ENCODE data around the gene TSPAN11. TPM values are rescaled to one million over a fixed set of nuclear protein-coding genes. Genes with fewer than 3 reads are reported as not detected.

The TSPAN11 gene, protein sequence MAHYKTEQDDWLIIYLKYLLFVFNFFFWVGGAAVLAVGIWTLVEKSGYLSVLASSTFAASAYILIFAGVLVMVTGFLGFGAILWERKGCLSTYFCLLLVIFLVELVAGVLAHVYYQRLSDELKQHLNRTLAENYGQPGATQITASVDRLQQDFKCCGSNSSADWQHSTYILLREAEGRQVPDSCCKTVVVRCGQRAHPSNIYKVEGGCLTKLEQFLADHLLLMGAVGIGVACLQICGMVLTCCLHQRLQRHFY
- 0.03 to 0.14 TPM (median 0.04 TPM) in 4 of 5 replicates, not detected in the other for total RNA-seq (2022; extraction: Qiagen RNA extraction; ENCODE audit: low read depth)

GRCh38 chr12:30926243-30927221, at the start of gene TSPAN11:
TSS of gene TSPAN11 (plus strand) at chr12:30926748. CDS start at chr12:30953992, 27,244 bp downstream.

Other genes starting within 250 kb of the TSPAN11 start
- gene IPO8, start 230.9 kb upstream of the TSPAN11 start, total RNA-seq (2022; extraction: Qiagen RNA extraction; ENCODE audit: low read depth), result 12.1 to 23.5 TPM (median 19.4 TPM) in 5 replicates
- 16.1 to 27.8 TPM (median 25.0 TPM) in 5 replicates for gene CAPRIN2, start 171.8 kb upstream of the TSPAN11 start, total RNA-seq (2022; extraction: Qiagen RNA extraction; ENCODE audit: low read depth)
- gene DDX11, start 147.1 kb downstream of the TSPAN11 start, total RNA-seq (2022; extraction: Qiagen RNA extraction; ENCODE audit: low read depth), result 44.6 to 50.2 TPM (median 48.4 TPM) in 5 replicates

Measured in A549 treated with RU486 at 1 μM for 4 hours (cell line).